Peyer's patch (tissue), 4 donors: ENCODE measurements around the gene NSUN7.

Experiments
- POLR2A ChIP-seq, 2 donors: fragments of 450-650 bp; IDR thresholded peaks; one replicate each; pipeline ENCODE4 v1.5.1; 2017; ENCODE audit warnings: antibody characterized with exemption in 2 of 2, mild to moderate bottlenecking in 2 of 2, moderate library complexity in 2 of 2
- TF ChIP-seq, protein P1 (sequence below), 6 experiments: fragments of 450-650 bp in 4 of 6; fragments of 200-600 bp in 2 of 6; sonication (generic) in 1 of 6; IDR thresholded peaks; one replicate each; pipeline ENCODE4 v1.5.1; 2017 to 2019; ENCODE audit warnings: antibody characterized with exemption in 6 of 6, mild to moderate bottlenecking in 3 of 6, moderate library complexity in 1 of 6

- TF ChIP-seq, protein P1, sequence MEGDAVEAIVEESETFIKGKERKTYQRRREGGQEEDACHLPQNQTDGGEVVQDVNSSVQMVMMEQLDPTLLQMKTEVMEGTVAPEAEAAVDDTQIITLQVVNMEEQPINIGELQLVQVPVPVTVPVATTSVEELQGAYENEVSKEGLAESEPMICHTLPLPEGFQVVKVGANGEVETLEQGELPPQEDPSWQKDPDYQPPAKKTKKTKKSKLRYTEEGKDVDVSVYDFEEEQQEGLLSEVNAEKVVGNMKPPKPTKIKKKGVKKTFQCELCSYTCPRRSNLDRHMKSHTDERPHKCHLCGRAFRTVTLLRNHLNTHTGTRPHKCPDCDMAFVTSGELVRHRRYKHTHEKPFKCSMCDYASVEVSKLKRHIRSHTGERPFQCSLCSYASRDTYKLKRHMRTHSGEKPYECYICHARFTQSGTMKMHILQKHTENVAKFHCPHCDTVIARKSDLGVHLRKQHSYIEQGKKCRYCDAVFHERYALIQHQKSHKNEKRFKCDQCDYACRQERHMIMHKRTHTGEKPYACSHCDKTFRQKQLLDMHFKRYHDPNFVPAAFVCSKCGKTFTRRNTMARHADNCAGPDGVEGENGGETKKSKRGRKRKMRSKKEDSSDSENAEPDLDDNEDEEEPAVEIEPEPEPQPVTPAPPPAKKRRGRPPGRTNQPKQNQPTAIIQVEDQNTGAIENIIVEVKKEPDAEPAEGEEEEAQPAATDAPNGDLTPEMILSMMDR (IDR thresholded peaks at IDR 0.05) = no peak
- no peak for TF ChIP-seq POLR2A (IDR thresholded peaks at IDR 0.05)
Observed at GRCh38 chr4:40763228-40763716, 13.5 kb downstream of the NSUN7 start.
